GM12873 (cell line): Measurements from ENCODE around the gene SOX5.

ENCODE experiments used
- TF ChIP-seq, protein P1 (sequence below): IDR thresholded peaks from 2 replicates; pipeline ENCODE4 v1.5.1; 2012; ENCODE audit warnings: low read depth, mild to moderate bottlenecking, moderate library complexity, low read length, control low read depth; ENCODE audit not compliant: insufficient read depth; ENCODE audit errors: missing control alignments

The SOX5 gene

DNA sequence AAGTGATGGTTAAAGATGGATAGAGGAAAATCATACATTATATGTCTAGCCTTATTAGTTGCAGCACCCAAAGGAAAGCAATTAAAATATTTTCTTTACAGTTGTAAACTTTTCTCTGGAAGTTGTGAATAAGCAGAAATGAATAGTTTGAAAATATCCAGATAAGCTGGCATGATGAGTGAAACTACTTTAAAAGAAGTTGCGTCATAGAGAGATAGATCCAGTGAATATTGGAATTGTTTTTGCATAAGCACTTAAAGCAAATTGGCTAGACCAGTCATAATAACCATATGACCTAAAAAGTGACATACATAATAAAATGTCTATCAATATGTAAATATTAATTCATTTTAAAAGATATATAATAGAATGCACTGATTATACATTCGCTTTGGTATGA is 132.1 kb downstream of the SOX5 start:
- TF ChIP-seq, protein P1, sequence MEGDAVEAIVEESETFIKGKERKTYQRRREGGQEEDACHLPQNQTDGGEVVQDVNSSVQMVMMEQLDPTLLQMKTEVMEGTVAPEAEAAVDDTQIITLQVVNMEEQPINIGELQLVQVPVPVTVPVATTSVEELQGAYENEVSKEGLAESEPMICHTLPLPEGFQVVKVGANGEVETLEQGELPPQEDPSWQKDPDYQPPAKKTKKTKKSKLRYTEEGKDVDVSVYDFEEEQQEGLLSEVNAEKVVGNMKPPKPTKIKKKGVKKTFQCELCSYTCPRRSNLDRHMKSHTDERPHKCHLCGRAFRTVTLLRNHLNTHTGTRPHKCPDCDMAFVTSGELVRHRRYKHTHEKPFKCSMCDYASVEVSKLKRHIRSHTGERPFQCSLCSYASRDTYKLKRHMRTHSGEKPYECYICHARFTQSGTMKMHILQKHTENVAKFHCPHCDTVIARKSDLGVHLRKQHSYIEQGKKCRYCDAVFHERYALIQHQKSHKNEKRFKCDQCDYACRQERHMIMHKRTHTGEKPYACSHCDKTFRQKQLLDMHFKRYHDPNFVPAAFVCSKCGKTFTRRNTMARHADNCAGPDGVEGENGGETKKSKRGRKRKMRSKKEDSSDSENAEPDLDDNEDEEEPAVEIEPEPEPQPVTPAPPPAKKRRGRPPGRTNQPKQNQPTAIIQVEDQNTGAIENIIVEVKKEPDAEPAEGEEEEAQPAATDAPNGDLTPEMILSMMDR, result no peak

DNA sequence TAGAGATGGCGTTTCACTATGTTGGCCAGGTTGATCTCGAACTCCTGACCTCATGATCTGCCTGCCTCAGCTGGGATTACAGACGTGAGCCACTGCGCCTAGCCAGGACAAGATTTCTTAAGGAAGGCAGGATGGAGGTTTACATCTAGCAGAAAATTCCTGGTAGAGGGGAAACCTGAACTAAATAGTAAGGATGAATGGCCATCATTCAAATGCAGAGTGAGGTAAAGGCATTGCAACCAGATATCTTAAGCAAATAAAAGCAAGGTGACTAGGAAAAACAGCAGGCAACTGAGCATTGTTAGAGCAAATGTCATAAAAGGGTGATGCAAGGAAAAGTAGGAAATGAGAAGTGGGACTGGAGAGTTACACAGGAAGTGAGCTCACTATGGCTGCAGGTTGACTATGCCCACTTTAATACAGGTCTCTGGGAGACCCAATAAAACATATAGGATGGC is 133.0 kb downstream of the SOX5 start:
- TF ChIP-seq, protein P1, result no peak

DNA sequence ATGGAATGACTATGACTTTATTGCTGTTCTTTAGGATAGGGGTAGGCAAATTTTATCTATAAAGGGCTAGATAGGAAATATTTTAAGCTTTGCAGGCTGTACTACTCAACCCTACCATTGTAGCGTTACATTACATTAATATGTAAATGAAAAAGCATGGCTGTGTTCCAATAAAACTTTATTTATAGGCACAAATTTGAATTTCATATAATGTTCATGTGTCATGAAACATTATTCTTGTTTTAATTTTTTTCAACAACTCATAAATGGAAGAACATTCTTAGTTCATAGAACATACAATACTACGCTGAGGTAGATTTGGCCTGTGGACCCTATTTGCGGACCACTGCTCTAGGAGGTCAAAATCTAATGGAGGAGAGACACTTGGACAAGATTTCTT is 133.7 kb downstream of the SOX5 start:
- TF ChIP-seq, protein P1, result no peak

DNA sequence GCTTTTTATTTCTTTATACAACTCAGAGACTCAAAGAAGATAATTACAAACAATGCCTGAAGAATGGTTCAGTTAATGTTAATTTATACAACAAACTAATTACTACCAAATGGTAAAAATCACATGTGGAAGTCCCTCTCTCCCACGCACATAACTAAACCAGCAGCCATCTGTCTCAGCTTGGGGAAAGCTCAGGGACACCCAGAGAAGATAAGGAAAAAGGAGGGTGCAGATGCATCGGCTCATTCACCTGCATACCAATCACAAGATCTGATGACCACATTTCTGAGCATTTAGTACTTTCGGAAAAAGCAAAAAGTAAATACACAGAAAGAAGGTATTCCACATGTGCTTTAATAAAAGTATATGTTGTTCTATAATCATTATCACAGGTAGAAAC is 136.3 kb downstream of the SOX5 start:
- TF ChIP-seq, protein P1, result no peak

DNA sequence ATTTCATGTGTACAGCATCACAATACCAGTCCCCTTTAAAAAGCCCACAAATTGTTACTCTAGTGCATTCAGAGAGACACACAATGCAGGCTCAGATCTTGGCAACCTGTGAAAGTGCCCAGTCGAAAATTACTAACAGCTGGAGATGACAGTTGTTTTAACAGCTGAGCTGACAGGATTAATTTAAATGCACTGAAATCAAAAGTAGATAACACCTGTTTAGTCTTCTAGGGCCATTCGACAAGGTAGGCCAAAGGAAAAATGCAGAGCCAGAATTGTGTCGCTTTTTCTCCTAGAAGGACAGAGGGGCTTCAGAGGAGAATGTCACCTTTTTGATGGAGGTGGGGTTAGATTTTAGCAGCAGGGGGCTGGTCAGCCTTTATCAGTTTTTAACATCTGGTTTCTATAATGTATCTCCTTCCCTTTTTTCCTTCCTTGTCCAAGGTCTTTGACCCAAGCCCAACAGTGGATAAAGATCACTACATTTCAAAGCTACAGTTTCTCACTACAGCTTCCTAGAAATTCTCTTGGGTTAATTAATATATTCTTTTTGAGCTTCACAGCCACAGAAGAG is 139.1 kb downstream of the SOX5 start:
- TF ChIP-seq, protein P1, result no peak

DNA sequence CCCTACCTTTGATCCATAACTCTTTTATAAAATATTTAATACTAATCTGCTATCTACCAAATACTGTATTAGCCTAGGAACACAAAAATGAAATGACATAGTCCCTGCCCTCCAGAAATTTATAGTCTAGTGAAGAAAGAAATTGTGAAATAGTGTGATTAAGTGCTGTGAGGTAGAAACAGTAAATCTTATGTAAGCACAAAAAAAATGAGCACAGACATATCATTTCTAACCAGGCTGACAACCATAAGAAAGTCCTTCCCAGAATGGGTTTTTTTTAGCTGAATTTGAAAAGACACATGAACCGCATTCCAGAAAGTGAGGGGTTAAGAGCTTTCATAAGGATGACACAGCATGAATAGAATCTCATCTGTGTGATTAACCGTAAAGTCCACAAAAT is 145.9 kb downstream of the SOX5 start:
- TF ChIP-seq, protein P1, result no peak

DNA sequence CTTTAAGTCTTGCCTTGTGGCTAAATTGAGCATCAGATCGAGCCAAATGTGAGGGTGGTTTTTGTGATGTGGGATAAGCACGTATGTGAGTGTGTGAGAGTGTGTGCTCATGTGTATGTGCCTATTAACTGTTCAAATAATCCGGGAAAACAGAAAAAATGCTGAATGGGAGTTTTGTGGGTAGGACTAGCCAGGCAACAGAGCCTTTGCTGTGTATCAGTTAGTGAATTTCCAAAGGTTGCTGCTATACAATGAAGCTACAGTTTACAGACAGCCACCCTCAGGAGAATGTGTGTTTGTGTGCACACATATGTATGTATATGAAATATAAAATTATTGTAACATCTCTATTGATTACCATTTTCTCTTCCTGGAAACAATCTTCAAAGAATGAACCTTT is 154.0 kb downstream of the SOX5 start:
- TF ChIP-seq, protein P1, result no peak
